ENCODE results near the gene SOWAHB.

DNA sequence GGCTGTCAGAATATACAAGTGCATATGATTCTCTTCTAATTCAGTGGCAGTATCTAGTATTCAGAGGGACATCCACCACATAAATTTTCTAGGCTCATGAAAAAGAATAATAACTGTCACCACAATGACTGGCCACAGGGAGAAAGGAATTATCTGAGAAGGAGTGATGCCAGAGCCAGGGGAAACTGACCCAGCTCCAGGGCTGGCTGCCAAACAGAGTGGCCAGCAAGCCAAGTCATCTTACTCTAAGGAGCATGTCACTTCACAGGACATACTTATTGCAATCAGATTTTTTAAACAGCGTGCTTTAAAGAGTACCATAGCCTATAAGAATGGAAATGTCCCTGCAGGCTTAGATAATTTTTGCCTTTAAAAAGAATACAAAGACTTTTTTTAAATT lies 45.8 kb upstream of the SOWAHB start:
- TF ChIP-seq CTCF (IDR thresholded peaks at IDR 0.05): no peak
- no peak for TF ChIP-seq POLR2AphosphoS5 (IDR thresholded peaks at IDR 0.05)
- no peak for TF ChIP-seq POLR2A (IDR thresholded peaks at IDR 0.05; ENCODE audit: low read depth)

Data from esophagus muscularis mucosa (tissue), 3 donors.